IPS-NIHi11 (cell line): ENCODE data around the gene CANT1.
A peak's percentile ranks its signal among the peaks of the same experiment; 100 is the strongest.
"Not testable (repeated sequence)": the region's sequence is repeated elsewhere in the genome, so short reads cannot be mapped to it uniquely, and the experiment has no call there.

Source experiments
- DNase-seq: peaks from one replicate; pipeline ENCODE4 v3.0.0; 2012; ENCODE audit warnings: mixed read lengths, low spot score

The CANT1 gene

GRCh38 chr17:79027274-79027924 is 17.8 kb upstream of the CANT1 start:
- no peak for DNase-seq

- peak; percentile 21 for DNase-seq
Measured at GRCh38 chr17:79026376-79027273, 17.1 kb upstream of the CANT1 start.

GRCh38 chr17:79024901-79025737 is 15.6 kb upstream of the CANT1 start:
- no peak for DNase-seq

- peak; percentile 91 for DNase-seq
Measured at GRCh38 chr17:79023886-79024771, 14.6 kb upstream of the CANT1 start, which contains the start of gene C1QTNF1. Gene C1QTNF1, plus strand, starts transcription at chr17:79024169. Its CDS starts 19,800 bp downstream, at chr17:79043969.

GRCh38 chr17:79023180-79023705 is 13.7 kb upstream of the CANT1 start:
- DNase-seq = no peak

- no peak for DNase-seq
Measured at GRCh38 chr17:79022507-79022991, 13.0 kb upstream of the CANT1 start.

GRCh38 chr17:79021929-79022328 is 12.4 kb upstream of the CANT1 start:
- not testable (repeated sequence) for DNase-seq

GRCh38 chr17:79020631-79021301 is 11.2 kb upstream of the CANT1 start:
- no peak for DNase-seq

- no peak for DNase-seq
Measured at GRCh38 chr17:79019632-79020584, 10.3 kb upstream of the CANT1 start.

- no peak for DNase-seq
Measured at GRCh38 chr17:79019261-79019631, 9.7 kb upstream of the CANT1 start.

- no peak for DNase-seq
Measured at GRCh38 chr17:79018370-79018695, 8.8 kb upstream of the CANT1 start.

- DNase-seq = peak; percentile 5
Measured at GRCh38 chr17:79017546-79018369, 8.2 kb upstream of the CANT1 start.

- no peak for DNase-seq
Measured at GRCh38 chr17:79014158-79014758, 4.7 kb upstream of the CANT1 start.

- DNase-seq = no peak
Measured at GRCh38 chr17:79012563-79013134, 3.1 kb upstream of the CANT1 start.

GRCh38 chr17:79011451-79012147 is 2.0 kb upstream of the CANT1 start:
- no peak for DNase-seq

GRCh38 chr17:79010304-79010646 is 711 bp upstream of the CANT1 start:
- no peak for DNase-seq
